CD4-positive, alpha-beta T cell treated with Interleukin-4 for 1 hour (primary cell): Measurements from ENCODE around the gene RALGDS.

Experiments used
- DNase-seq, 2 donors: peaks; one replicate each; pipeline ENCODE4 v3.0.0-alpha.2; 2020 to 2022

Gene RALGDS

DNA sequence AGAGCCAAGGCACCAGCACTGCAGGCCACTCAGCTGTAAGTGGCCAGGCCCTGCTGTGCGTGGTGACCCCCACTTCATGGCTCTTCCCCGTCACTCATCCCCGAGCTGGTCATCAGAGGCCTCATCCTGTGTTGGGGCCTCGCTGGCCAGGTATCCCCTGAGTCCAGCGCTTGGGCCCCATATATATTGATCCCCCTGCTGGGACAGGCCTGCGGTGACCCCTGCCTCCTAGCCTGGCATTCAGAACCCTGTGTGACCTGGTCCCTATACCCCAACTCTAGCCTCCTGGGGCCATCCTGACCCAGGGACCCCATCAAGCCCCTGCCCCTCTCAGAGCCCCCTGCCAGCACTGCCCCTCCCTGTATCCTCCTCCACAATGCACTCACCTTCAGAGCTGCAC is 30.0 kb upstream of the RALGDS start:
- DNase-seq: no peak

DNA sequence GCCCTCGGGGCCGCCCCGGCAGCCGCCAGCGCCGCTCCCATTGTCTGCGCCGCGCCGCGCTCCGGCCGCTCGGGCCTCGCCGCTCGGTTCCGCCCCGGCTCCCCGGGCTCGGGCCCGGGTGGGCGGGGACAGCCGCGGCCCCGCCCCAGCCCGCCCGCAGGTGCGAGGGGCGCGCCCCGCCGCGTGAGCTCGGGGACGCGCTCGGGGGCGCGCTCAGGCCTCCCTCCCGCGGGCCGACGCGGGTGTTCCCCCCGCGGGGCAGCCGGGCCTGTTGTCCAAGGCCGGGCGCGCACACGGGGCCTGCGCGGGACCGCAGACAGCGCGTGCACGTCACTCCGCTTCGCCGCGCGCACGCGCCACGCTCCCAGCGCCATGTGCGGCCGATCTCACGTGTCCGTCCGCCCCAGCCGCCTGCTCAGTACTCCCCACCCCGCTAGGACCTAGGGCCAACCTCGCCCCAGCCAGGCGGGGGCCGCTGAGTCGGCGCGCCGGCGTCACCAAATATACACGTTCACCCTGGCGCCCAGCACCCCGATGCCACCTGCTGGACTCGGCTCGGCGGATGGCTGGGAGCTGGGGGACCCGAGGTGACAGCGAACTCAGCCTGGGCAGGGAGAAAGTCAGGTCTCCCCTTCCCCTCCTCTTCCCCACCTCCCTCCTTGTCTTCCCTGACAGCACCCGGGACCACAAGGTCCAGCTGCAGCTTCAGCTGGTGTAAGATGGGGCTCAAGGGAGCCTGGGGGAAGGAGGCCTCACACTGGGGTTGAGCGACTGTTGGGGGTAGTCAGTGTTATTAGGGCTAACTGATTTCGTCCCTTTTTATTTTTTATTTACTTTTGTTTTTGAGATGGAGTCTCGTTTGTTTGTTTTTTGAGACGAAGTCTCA is 28.3 kb upstream of the RALGDS start:
- DNase-seq: peak; percentile 86 to 89

DNA sequence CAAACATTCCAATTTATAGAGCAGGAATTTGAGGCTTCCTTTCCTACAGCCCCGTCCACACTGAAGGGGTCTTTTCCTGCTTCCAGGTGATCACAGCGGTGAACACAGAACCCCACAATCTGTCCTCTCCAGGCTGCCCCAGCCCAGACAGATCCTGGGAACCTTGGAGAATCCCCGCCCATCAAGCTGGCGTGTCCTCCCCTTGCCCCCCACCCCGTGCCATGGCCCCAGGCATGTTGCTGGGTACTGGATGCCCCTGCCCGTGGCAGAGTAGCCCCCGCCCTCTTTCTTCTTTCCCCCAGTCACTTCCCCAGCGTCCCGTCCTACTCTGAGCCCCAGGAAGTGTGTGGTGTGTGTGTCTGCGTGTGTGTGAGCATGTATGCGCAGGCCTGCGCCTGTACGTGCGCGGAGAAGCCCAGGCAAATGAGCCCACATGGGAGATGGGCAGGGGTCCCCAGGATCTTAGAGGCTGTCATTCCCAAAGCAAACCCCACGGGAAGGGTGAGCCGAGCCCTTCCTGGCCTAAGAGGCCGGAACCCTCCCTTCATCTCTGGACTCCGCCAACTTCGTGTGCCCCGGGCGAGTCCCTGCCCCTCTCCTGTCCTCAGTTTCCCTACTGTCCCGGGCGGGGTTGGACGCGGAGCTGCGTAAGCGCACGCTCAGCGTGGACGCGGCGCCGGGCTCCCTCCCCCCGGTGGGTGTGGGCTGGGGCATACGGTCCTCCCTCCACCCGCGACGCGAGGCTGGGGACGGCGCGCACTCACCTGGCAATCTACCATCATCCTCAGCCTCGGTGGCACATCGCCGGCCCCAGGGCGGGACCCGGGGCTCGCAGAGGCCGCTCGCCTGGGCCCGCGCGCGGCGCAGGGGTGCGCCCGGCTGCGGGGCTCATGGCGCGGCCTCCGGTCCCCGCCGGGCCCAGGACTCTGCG is 27.4 kb upstream of the RALGDS start:
- peak; percentile 79 to 80 for DNase-seq

DNA sequence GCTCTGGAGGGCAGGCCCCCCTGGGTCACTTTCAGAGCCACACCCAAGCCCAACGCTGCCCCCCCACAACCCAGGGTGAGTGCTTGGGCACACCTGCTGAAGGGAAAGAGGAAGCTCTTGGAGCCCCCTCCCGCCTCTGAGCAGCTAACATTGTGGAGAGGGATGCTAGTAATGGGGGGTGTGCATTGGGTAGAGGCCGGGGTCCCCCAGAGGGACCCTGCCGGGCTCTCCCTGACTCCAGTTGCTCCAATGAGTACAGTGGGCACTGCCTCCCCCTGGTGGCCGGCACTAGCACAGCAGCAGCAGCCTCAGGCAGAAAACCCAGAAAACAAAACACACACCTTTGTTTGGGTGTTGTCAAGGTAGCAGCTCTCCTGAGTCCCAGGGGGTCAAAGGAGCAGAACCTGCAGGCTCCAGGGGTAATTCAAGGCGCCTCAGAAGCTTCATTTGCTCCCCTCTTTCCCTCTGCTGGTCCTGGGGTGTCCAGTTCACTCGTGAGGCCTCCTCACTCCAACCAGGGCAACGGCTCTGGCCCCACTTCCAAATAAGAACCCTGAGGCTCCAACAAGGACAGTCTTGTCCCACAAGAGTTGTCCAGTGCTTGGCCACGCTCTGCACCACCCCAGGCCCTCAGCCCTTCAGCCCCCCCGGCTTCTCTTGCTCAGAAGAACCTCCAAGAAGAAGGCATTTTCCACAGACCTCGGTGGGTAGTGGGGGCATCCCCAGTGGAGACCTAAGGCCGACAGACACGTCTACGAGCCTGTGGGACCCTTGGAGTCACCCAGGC is 26.6 kb upstream of the RALGDS start:
- DNase-seq: peak; percentile 90 to 93

DNA sequence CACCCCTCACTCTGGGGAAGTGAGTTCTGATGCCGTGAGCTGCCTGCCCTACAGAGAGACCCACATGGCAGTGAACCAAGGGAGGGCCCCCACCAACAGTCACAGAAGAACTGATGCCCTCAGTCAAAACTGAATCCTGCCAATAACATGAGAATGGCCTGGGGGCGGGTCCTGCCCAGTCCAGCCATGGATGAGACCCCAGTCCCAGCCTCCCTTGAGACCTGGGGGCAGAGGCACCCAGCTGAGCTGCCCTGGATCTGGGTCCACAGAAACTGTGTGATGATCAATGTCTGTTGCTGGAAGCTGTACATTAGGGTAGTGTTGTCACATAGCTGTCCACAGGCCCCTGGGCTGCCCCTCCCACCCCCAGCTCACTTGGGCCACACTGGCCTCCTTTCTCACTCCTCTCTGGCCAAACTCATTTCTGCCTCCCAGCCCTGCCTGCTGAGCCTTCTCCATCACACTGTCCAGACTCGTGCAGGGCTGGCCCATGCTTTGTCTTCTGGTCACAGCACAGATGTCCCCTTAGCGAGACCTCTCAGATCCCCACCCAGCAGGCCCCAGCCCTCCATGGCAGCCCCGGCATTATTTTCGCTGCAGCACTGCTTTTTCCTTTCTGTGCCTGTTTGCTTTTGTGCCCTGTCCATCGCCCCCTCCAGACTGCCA is 25.8 kb upstream of the RALGDS start:
- DNase-seq: no peak

DNA sequence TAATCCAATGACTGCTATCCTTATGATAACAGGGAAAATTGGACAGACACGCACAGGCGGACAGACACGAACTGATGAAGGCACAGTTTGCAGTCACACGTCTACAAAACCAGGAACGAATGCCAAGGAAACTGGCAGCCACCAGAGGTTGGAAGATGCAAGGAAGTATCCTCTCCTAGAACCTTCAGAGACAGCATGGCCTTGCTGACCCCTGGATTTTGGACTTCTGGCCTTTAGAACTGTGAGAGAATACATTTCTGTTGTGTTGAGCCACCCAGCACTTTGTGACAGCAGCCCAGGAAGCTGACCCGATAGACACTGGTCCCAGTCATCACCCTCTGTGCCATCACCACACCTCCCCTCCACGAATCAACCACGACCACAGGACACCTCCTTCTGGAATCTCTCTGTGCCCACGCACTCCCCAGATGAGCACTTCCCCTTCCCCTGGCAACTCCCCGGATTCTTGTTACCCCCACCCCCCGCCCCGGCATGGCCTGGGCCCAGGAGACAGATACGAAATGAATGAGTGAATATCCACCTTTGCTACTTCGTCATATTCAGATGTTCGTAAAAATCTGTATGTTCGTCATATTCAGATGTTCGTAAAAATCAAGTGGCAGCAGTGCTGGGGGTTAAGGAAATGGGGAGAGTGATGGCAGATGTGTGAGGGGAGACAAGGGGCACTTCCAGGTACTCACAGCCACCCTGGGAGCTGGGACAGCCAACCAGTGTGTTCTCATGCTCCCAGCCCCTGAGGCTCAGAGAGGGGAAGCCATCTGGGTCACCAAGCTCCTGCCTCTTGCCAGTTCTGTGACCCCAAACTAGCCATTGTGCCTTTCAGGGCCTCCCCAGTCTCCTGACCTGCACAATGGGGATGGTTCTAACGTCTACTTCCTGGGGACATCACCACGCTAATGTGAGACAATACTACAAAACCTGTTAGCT is 24.1 kb upstream of the RALGDS start:
- no peak for DNase-seq

DNA sequence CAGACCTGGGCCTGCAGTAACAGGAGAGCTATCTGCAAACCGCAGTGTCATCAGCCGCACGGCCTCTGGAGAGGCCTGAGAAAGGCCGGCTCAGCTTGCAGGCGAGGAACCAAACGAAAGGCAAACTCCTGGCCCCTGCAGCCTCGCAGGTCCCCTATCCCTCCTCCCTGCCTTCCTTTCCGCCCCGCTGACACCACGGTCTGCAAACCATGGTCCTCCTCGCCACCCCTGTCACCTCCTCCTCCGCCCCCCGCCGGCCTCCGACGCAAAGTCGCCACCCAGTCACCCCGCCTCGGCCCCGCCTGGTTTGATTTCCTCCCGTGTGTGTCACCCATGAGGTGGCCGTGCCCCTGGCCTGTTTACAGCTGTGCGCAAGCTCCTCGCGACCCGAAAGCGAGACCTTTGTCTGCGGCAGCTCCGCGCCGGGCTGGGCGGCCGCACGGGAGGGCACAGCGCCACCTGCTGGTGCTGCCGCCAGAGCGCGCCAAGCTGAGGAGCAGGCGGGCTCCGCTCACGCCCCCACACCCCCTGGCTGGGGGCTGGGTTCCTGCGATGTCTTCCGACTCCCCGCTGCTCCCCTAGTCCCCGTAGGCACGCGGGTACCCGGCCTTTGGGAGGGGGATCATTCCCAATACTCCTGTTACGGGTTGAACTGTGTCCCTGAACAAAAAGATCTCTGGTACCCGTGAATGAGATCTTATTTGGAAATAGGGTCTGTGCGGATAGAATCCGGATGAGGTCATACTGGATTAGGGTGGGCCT is 23.3 kb upstream of the RALGDS start:
- DNase-seq: peak; percentile 92 to 94

DNA sequence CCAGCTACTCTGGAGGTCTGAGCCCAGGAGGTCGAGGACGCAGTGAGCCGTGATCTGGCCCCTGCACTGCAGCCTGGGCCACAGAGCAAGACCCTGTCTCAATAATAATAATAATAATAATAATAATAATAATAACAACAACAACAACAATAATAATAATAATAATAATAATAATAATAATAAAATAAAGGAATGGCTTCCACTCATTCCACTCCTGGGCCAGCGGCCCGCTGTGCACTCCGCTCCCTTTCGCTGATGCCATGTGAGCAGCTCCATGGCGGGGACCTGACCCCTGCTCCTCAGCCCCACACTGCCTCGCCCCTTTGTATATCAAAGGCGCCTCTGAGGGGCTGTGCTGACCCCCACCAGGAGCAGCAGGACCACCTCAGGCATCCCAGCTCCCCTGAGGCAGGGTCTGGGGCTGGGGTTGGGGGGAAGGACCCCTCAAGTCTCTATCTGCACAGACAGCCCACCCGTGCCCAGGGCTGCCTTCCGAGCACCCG is 22.6 kb upstream of the RALGDS start:
- no peak for DNase-seq

DNA sequence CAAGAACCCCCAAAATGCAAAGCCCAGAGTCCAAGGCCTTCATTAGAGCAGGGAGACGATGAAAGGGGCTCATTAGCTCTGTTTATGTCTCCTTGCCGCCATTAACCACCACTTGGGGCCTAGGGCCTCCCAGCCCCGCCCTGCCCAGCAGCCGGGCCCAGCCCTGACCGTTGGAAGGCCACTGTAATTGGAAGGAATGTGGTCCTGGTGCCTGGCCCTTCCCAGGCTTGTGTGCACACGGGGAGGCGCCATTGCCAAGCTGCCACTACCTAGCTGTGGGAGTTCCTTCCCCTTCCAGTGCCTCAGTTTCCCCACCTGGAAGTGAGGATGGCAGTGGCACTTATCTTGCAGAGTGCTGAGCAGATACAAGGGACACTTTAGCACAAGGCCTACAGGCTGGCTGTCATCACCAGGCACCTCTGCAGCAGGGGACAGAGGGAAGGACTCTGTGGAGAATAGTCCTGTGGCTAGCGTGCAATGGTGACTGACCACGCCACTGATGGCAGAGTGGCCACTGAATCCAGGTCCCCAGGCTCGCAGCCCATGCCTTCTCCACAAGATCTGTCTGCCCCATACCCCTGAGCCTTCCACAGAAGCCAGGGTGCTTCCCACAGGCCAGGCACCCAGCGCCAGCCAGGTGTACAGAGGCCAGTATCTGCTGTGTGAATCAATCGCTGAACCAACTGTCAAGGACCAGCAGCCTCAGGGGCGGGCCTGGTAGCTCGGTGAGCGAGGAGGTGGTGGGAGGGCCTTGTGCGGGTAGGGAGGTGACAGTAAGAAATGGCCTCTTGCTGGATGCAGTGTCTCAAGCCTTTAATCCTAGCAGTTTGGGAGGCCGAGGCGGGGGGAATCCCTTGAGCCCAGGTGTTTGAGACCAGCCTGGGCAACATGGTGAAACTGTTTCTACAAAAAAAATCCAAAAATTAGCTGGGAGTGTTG is 21.9 kb upstream of the RALGDS start:
- DNase-seq: peak; percentile 57 to 71

DNA sequence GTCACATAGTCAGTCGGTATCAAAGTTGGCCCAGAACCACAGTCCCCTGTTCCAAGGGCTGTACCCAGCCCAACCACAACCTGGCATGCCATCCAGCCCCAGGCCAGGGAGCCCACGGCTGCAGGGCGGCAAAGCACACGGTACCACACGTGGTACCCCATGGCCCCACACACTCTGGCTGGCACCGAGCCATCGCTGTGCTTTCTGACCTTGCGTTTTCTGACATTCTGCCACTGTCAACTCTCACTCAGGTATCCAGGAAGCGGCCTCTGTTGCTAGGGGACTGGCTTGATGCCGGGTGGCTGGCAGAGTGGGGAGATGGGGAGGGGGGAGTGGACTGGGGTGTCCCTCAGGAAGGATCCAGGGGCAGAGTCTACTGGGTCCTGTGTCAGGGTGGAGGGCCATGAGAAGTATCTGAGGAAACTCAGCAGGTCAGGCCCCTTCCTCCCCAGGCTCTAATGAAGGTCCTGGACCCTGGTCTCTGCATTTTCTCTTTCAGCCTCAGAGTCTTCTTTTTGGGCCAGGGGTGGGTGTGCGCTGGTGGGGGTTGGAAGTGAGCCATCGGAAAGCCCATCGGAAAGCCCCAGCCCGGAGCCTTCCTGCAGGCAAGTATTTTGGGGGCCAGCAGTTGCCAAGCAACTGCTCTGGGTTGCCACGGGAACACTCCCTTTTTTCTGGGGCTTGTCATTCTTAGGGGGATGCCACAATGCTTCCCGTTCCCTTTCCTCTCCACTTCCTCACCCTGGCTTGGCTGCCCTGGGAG is 21.0 kb upstream of the RALGDS start:
- DNase-seq: peak; percentile 86 to 91

DNA sequence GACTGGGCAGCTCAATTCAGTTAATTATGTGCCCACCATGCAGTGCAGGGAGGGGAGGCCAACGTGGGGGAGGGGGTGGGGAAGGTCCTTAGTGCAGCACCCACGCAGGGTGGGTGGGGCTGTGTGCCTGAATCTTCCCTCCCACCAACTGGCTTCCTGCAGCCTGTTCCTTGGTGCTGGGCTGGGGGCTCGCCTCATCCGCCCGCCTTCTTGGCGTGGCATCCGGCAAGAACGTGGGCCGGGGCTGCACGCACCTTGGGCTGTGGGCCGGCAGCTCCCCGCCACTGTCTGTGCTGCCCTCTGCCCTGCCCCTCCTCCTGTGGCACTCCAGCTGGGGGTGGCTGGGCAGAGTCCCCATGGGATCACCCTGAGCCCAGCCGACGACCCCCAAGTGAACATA is 19.6 kb upstream of the RALGDS start:
- DNase-seq: no peak

DNA sequence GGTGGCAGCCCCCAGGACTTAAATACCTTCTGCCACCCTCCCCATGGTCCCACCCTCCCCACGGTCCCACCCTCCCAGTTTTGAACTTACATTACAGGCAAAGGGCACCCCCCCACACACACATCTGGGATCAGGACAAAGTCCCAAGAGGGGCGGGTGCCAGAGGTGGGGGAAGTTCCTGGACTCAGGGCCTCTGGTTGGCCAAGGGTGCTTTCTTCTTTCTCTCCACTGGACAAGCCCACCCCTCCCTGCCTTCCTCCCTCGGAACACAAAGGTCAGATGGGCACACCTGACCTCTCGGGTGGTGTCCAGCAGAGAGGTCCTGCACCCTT is 19.1 kb upstream of the RALGDS start:
- DNase-seq: no peak

DNA sequence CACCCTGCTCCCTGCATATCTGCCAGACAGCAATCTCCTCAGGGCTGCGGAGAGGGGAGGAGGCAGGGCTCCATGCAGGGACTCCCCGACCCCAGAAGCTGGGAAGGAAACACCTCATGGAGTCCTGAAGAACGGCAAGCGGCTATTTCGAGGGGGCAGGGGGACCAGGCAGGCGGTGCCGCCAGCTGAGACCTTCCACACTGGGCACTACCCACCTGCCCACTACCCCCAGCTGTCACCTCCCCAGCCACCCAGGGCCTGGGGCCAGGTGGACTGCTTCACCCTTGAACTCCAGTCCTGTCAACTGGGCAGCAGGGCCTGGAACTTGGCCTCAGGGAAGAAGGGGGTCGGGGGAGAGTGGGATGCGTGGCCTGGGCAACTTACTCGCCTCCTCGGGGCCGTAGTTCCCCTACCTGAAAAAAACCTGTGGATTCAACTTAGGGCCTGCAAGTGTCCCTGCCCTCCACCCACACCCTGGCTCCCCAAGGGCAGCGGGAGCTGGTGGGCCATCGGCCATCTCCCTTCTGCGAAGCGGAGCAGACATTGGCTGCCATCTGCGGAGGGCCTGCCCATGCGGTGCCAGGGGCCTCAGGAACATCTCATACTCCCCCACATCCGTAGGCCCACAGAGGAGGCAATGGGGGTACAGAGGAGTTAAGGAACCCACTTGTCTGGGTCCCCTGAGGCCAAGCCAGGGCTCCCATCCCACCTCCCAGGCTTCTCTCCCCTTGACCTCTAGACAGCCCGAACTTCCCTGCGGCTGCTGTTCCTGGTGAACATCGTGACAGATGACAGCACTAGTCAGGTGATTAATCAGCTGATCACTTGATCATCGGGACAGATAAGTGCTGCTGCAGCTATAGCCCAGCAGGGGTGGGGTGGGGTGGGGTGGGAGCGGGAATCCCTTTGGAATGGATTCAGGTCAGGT is 18.5 kb upstream of the RALGDS start:
- no peak for DNase-seq

DNA sequence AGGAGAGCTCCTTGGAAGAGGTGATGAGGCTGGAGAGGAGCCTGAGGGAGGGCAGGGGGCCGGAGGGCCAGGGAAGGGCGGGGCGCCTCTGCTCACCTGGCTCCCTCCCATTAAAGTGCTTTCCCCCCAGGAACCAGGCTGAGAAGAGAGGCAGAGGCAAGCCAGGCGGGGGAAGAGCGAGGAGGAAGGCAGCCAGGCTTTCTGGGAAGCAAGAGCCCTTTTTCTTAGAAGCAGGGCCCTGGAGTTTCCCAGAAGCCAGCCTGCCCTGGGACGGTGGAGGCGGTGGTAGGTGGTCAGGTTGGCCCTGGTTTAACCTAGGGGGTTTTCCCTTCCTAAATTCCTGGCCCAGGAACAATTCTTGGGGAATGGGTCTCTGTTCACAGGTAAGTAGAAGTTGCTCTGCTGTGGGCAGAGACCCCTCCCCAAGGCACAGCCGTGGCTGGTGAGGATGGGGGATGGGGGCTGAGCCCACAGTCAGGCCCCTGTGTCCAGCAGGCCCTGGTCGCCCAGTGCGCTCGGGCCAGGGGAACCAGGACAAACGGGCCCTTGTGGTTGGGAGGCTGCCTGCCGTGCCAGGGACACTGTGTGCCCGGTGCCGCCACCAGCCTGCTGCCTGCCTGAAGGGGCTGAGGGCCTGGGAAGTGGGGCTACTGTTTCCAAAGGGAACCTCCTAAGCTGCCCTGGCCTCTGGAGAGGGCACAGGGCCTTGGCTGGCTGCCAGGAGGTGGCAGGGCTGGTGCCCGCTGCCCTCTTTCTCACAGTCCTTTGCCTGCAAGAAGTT is 16.6 kb upstream of the RALGDS start:
- DNase-seq: peak in 1 of 2 donors; percentile 53

DNA sequence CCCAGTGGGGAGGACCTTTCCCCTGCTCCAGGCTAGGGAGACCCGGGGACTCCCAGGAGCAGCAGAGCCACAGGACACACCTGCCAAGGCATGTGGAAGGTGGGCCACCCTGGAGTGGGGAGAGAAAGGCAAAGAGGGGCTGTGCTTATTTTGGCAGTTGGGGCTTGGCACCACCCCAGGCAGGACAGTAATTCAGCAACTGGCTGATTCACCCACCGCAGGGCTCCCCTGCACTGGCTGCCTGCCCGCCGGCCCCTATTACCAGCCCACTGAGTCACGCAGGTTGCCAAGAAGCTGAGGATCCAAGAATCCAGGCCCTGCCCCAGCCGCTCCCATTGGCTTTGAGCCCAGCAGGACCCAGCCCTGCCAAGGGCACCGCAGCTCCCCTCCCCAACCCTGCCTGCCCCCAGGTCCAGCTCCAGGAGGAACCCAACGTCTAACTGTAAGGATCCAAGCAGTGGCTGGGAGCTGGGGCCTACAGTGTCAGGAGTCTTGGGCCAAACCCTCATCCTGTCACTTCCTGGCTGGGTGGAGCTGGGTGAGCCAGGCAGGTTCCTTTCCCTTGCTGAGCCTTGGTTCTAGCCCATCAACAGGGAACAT is 14.2 kb upstream of the RALGDS start:
- DNase-seq: peak; percentile 52 to 59
